Mammary epithelial cell (primary cell): ENCODE data around the gene CBX5.

Source experiments
- EZH2 ChIP-seq: IDR thresholded peaks from 2 replicates; pipeline ENCODE4 v1.6.1; 2012; ENCODE audit warnings: low read length, inconsistent platforms, borderline replicate concordance
- TF ChIP-seq, protein P1 (sequence below), 2 donors: IDR thresholded peaks in 1 of 2; conservative IDR thresholded peaks in 1 of 2; 2 replicates each; pipeline ENCODE4 v1.5.1; 2011 to 2012; ENCODE audit warnings: inconsistent platforms in 2 of 2, low read length in 2 of 2, mild to moderate bottlenecking in 2 of 2, control low read depth in 1 of 2, low read depth in 1 of 2; ENCODE audit not compliant: insufficient read depth in 1 of 2; ENCODE audit errors: extremely low read depth in 1 of 2

DNA sequence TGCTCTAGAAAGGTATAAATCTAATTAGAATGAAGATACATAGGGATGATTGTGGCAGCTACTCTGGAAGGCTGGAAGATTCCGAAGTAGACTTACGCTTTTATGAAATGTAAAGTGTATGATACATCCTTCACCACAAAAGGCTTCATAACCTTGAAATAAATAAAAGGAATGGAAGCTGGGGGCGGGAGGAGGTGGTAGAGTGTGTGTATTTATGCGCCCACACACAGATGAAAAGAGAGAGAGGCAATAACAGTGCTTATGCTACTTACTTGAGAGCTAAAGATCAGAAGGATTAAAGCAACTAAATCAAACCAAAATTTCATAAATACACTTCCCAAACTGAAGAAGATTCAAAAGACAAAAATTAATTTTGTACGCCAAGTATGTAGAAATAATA, 30.4 kb downstream of the CBX5 start:
- TF ChIP-seq, protein P1, sequence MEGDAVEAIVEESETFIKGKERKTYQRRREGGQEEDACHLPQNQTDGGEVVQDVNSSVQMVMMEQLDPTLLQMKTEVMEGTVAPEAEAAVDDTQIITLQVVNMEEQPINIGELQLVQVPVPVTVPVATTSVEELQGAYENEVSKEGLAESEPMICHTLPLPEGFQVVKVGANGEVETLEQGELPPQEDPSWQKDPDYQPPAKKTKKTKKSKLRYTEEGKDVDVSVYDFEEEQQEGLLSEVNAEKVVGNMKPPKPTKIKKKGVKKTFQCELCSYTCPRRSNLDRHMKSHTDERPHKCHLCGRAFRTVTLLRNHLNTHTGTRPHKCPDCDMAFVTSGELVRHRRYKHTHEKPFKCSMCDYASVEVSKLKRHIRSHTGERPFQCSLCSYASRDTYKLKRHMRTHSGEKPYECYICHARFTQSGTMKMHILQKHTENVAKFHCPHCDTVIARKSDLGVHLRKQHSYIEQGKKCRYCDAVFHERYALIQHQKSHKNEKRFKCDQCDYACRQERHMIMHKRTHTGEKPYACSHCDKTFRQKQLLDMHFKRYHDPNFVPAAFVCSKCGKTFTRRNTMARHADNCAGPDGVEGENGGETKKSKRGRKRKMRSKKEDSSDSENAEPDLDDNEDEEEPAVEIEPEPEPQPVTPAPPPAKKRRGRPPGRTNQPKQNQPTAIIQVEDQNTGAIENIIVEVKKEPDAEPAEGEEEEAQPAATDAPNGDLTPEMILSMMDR (conservative IDR thresholded peaks at IDR 0.05 in 1 of 2, IDR thresholded peaks at IDR 0.05 in 1 of 2; ENCODE audit: extremely low read depth in 1 of 2, insufficient read depth in 1 of 2, low read depth in 1 of 2, low read length in 2 of 2): no peak
- TF ChIP-seq EZH2: no peak
